SK-N-SH (cell line): ENCODE results near the gene TMEM38A. TPM values are rescaled to one million over a fixed set of nuclear protein-coding genes. Genes with fewer than 3 reads are reported as not detected.

Source experiments
- CTCF ChIA-PET: fragments of 300-600, 350-600 bp; formaldehyde crosslinking; extraction: SDS; loops from one replicate; lab custom pipeline; 2021; lab: Yijun Ruan, JAX
- POLR2A ChIA-PET: fragments of 350-600 bp; sonication (Branson Sonifier 250); formaldehyde crosslinking; extraction: SDS; loops from one replicate; lab custom pipeline; 2020; ENCODE audit warnings: antibody characterized with exemption, inconsistent platforms; lab: Yijun Ruan, JAX
- DNase-seq: peaks from one replicate; pipeline ENCODE4 v3.0.0; 2012
- H2AFZ ChIP-seq: fragments of 200-600 bp; sonication (generic); 2 replicates; pipeline ENCODE4 v1.8.1; 2016; ENCODE audit warnings: antibody characterized with exemption, mild to moderate bottlenecking, low read depth
- H3F3A ChIP-seq: fragments of 200-600 bp; sonication (generic); replicated peaks from 2 replicates; pipeline ENCODE3; 2016; ENCODE audit warnings: antibody characterized with exemption, mild to moderate bottlenecking; ENCODE audit not compliant: insufficient read depth
- H3K27ac ChIP-seq, 2 experiments: fragments of 200-500 bp in 1 of 2; fragments of 200-600 bp in 1 of 2; sonication (Bioruptor generic) in 1 of 2; sonication (generic), shearing (Covaris generic) in 1 of 2; 2 replicates each; pipeline versions ENCODE4 v1.5.1 to v1.6.1; 2014 to 2016; ENCODE audit warnings: low read depth in 2 of 2, inconsistent platforms in 1 of 2, low read length in 1 of 2, mild to moderate bottlenecking in 1 of 2, mixed read lengths in 1 of 2
- H3K27me3 ChIP-seq: fragments of 200-600 bp; sonication (generic), shearing (Covaris generic); 2 replicates; pipeline ENCODE4 v1.6.1; 2016; ENCODE audit warnings: mixed run types; ENCODE audit not compliant: insufficient read depth
- H3K36me3 ChIP-seq, 2 experiments: fragments of 200-500 bp in 1 of 2; fragments of 200-600 bp in 1 of 2; sonication (Bioruptor generic) in 1 of 2; sonication (generic) in 1 of 2; replicated peaks in 1 of 2; 2 replicates each; pipeline versions ENCODE3 to v1.5.1; 2014 to 2016; ENCODE audit warnings: low read length in 1 of 2, mild to moderate bottlenecking in 1 of 2; ENCODE audit not compliant: insufficient read depth in 2 of 2, control insufficient read depth in 1 of 2
- H3K4me1 ChIP-seq, 2 experiments: fragments of 200-500 bp in 1 of 2; fragments of 200-600 bp in 1 of 2; sonication (Bioruptor generic) in 1 of 2; sonication (generic), shearing (Covaris generic) in 1 of 2; 2 replicates each; pipeline versions ENCODE4 v1.5.1 to v1.6.1; 2014 to 2016; ENCODE audit warnings: low read depth in 1 of 2, low read length in 1 of 2, mixed run types in 1 of 2; ENCODE audit not compliant: insufficient read depth in 2 of 2, control insufficient read depth in 1 of 2
- H3K4me2 ChIP-seq: fragments of 200-600 bp; sonication (generic), shearing (Covaris generic); 2 replicates; pipeline ENCODE4 v1.6.1; 2017; ENCODE audit warnings: mixed run types
- H3K4me3 ChIP-seq, 2 experiments: fragments of 200-500 bp in 1 of 2; fragments of 200-600 bp in 1 of 2; sonication (Bioruptor generic) in 1 of 2; sonication (generic), shearing (Covaris generic) in 1 of 2; 2 replicates each; pipeline versions ENCODE4 v1.5.1 to v1.8.1; 2014 to 2016; ENCODE audit warnings: low read depth in 2 of 2, inconsistent platforms in 1 of 2, low read length in 1 of 2, mild to moderate bottlenecking in 1 of 2, mixed read lengths in 1 of 2, moderate library complexity in 1 of 2
- H3K79me2 ChIP-seq: fragments of 200-600 bp; sonication (generic); 2 replicates; pipeline ENCODE4 v1.8.1; 2017; ENCODE audit warnings: mild to moderate bottlenecking; ENCODE audit not compliant: insufficient read depth
- H3K9ac ChIP-seq: fragments of 200-600 bp; sonication (generic); 2 replicates; pipeline ENCODE4 v1.6.1; 2017; ENCODE audit warnings: mixed run types
- H3K9me2 ChIP-seq: fragments of 200-600 bp; sonication (generic); 2 replicates; pipeline ENCODE4 v1.6.1; 2017; ENCODE audit warnings: mixed run types
- H3K9me3 ChIP-seq: fragments of 200-600 bp; sonication (generic); 2 replicates; pipeline ENCODE4 v1.6.1; 2017; ENCODE audit warnings: mixed run types, mild to moderate bottlenecking, moderate library complexity
- H4K20me1 ChIP-seq: fragments of 200-600 bp; sonication (generic); 2 replicates; pipeline ENCODE4 v1.6.1; 2017; ENCODE audit warnings: mild to moderate bottlenecking, mixed run types; ENCODE audit not compliant: insufficient read depth
- CHD2 ChIP-seq: fragments of 150-350 bp; IDR thresholded peaks from 2 replicates; pipeline ENCODE4 v1.6.1; 2018; ENCODE audit warnings: low read length; ENCODE audit not compliant: partially characterized antibody
- CTCF ChIP-seq: fragments of 200-600 bp; sonication (generic); IDR thresholded peaks from 2 replicates; pipeline ENCODE4 v1.6.1; 2017; ENCODE audit warnings: antibody characterized with exemption, mild to moderate bottlenecking, moderate library complexity
- EP300 ChIP-seq, 2 experiments: IDR thresholded peaks; 2 replicates each; pipeline versions ENCODE4 v1.4.0 to v1.6.1; 2012; ENCODE audit warnings: borderline replicate concordance in 1 of 2, low read depth in 1 of 2, low read length in 1 of 2
- FOXM1 ChIP-seq: IDR thresholded peaks from 2 replicates; pipeline ENCODE4 v1.4.0; 2012; ENCODE audit warnings: low read depth, mild to moderate bottlenecking
- GABPA ChIP-seq: IDR thresholded peaks from 2 replicates; pipeline ENCODE4 v1.4.0; 2012; ENCODE audit warnings: low read depth, mild to moderate bottlenecking
- GATA2 ChIP-seq: sonication (generic); formaldehyde crosslinking; IDR thresholded peaks from 2 replicates; pipeline ENCODE4 v1.5.0; 2020; ENCODE audit warnings: mild to moderate bottlenecking, missing genetic modification reagents
- JUND ChIP-seq: IDR thresholded peaks from 2 replicates; pipeline ENCODE4 v1.4.0; 2012
- MXI1 ChIP-seq: IDR thresholded peaks from 2 replicates; pipeline ENCODE4 v1.6.1; 2012; ENCODE audit warnings: mild to moderate bottlenecking, low read depth, low read length, improper control_type of control experiment
- NRF1 ChIP-seq: IDR thresholded peaks from 2 replicates; pipeline ENCODE4 v1.6.1; 2012; ENCODE audit warnings: low read depth, mild to moderate bottlenecking, low read length
- POLR2AphosphoS5 ChIP-seq: IDR thresholded peaks from 2 replicates; pipeline ENCODE4 v1.6.1; 2012; ENCODE audit warnings: low read depth, low read length
- RAD21 ChIP-seq: IDR thresholded peaks from 2 replicates; pipeline ENCODE4 v1.6.1; 2012; ENCODE audit warnings: mild to moderate bottlenecking, low read length
- RCOR1 ChIP-seq: fragments of 150-350 bp; IDR thresholded peaks from 2 replicates; pipeline ENCODE4 v1.6.1; 2017; ENCODE audit warnings: antibody characterized with exemption, low read length
- RFX5 ChIP-seq: IDR thresholded peaks from 2 replicates; pipeline ENCODE4 v1.6.1; 2012; ENCODE audit warnings: mild to moderate bottlenecking, improper control_type of control experiment, low read length
- SMC3 ChIP-seq: IDR thresholded peaks from 2 replicates; pipeline ENCODE4 v1.6.1; 2012; ENCODE audit warnings: low read depth, low read length, improper control_type of control experiment
- TAF1 ChIP-seq: IDR thresholded peaks from 2 replicates; pipeline ENCODE4 v1.6.1; 2012; ENCODE audit warnings: low read depth, mild to moderate bottlenecking, low read length, moderate library complexity, borderline replicate concordance
- TCF12 ChIP-seq: IDR thresholded peaks from 2 replicates; pipeline ENCODE4 v1.4.0; 2012
- TEAD4 ChIP-seq: IDR thresholded peaks from 2 replicates; pipeline ENCODE4 v1.4.0; 2012; ENCODE audit warnings: mild to moderate bottlenecking, borderline replicate concordance; ENCODE audit not compliant: insufficient read depth
- WGBS: methylation state at CpG from one replicate; pipeline ENCODE4 v1.1.6; 2017; ENCODE audit warnings: low lambda C conversion rate; 5-methylcytosine and 5-hydroxymethylcytosine counted together
- polyA plus RNA-seq, 3 experiments: library from polyadenylated mRNA; depleted of rRNA; stranded (reverse); fragments of >200 nt; gene quantifications; 2 replicates each; pipeline ENCODE4 v1.2.3, GENCODE V29; 2012
- TF ChIP-seq, protein P1 (sequence below): IDR thresholded peaks from 2 replicates; pipeline ENCODE4 v1.4.0; 2012; ENCODE audit warnings: low read depth, borderline replicate concordance

The TMEM38A gene
- polyA plus RNA-seq, 1 of the 3 experiments (the other 2 are of a cell fraction): 3.3 TPM

GRCh38 chr19:16682539-16682938 lies 21.6 kb downstream of the TMEM38A start:
- no peak overlapping the region for H3K4me2 ChIP-seq
- H3K4me1 ChIP-seq: no peaks in the 10 kb centered on the region
- H3K27ac ChIP-seq: no peak overlapping the region
- no peak overlapping the region for H3K9ac ChIP-seq
- ChIA-PET CTCF (interaction anchor here (0.6 to 1.3 kb wide), 3 partner anchors 9 to 160 kb away, joined by 3 read pairs; no protein-coding TSS in a partner anchor), POLR2A (no interaction called here)
- no peaks in the 10 kb centered on the region for H3K79me2 ChIP-seq
- TF ChIP-seq SMC3: no peak
- no peak for TF ChIP-seq CTCF
- no peak for TF ChIP-seq FOXM1
- no peak for TF ChIP-seq MXI1
- TF ChIP-seq POLR2AphosphoS5: no peak
- TF ChIP-seq RFX5: no peak
- no peaks in the 10 kb centered on the region for H3K9me2 ChIP-seq
- H3K9me3 ChIP-seq: no peaks in the 10 kb centered on the region
- H3K36me3 ChIP-seq: peaks cover 0 to 4% of the 10 kb centered on the region in 2 experiments
- H4K20me1 ChIP-seq: no peaks in the 10 kb centered on the region
- WGBS: 95% methylated on average over 2 of the region's 2 CpGs
- no peak for DNase-seq
- no peak overlapping the region for H3K4me3 ChIP-seq
- no peaks in the 10 kb centered on the region for H3K27me3 ChIP-seq
- H3F3A ChIP-seq: peaks cover 4% of the 10 kb centered on the region
- no peak overlapping the region for H2AFZ ChIP-seq

GRCh38 chr19:16684216-16684615 lies 23.3 kb downstream of the TMEM38A start:
- H3K36me3 ChIP-seq: peaks cover 0 to 4% of the 10 kb centered on the region in 2 experiments
- no peaks in the 10 kb centered on the region for H4K20me1 ChIP-seq
- H3K9me3 ChIP-seq: no peaks in the 10 kb centered on the region
- CTCF ChIA-PET: interaction anchor here (0.7 kb wide), 1 partner anchor 91 kb away, joined by 3 read pairs; no protein-coding TSS in a partner anchor
- no peaks in the 10 kb centered on the region for H3K27me3 ChIP-seq
- TF ChIP-seq JUND: no peak
- no peak for TF ChIP-seq FOXM1
- no peak for TF ChIP-seq TAF1
- no peak for TF ChIP-seq TEAD4
- TF ChIP-seq GATA2: no peak
- no peak for TF ChIP-seq RCOR1
- TF ChIP-seq EP300 (IDR thresholded peaks at IDR 0.05; ENCODE audit: borderline replicate concordance in 1 of 2, low read depth in 1 of 2, low read length in 1 of 2): no peak
- TF ChIP-seq MXI1: no peak
- TF ChIP-seq, protein P1, sequence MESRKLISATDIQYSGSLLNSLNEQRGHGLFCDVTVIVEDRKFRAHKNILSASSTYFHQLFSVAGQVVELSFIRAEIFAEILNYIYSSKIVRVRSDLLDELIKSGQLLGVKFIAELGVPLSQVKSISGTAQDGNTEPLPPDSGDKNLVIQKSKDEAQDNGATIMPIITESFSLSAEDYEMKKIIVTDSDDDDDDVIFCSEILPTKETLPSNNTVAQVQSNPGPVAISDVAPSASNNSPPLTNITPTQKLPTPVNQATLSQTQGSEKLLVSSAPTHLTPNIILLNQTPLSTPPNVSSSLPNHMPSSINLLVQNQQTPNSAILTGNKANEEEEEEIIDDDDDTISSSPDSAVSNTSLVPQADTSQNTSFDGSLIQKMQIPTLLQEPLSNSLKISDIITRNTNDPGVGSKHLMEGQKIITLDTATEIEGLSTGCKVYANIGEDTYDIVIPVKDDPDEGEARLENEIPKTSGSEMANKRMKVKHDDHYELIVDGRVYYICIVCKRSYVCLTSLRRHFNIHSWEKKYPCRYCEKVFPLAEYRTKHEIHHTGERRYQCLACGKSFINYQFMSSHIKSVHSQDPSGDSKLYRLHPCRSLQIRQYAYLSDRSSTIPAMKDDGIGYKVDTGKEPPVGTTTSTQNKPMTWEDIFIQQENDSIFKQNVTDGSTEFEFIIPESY: no peak
- TF ChIP-seq TCF12: no peak
- no peak for TF ChIP-seq SMC3
- TF ChIP-seq POLR2AphosphoS5: no peak
- no peak for TF ChIP-seq CHD2
- TF ChIP-seq GABPA: no peak
- no peak for TF ChIP-seq NRF1
- TF ChIP-seq CTCF: no peak
- no peak for TF ChIP-seq RAD21
- POLR2A ChIA-PET: interaction anchor here (0.6 kb wide), 1 partner anchor 41 kb away, joined by 4 read pairs; no protein-coding TSS in a partner anchor
- H3K4me2 ChIP-seq: no peak overlapping the region
- 96% methylated on average over 3 of the region's 3 CpGs for WGBS
- H3K9me2 ChIP-seq: no peaks in the 10 kb centered on the region
- H3K4me3 ChIP-seq: no peak overlapping the region
- no peaks in the 10 kb centered on the region for H3K79me2 ChIP-seq
- H2AFZ ChIP-seq: no peak overlapping the region
- no peak overlapping the region for H3K27ac ChIP-seq
- no peak overlapping the region for H3K9ac ChIP-seq
- DNase-seq: no peak
- no peaks in the 10 kb centered on the region for H3K4me1 ChIP-seq
- H3F3A ChIP-seq: peaks cover 4% of the 10 kb centered on the region
